NCI-H187 (cell line): ENCODE measurements around the gene CSRP1.
"Not testable (repeated sequence)": the region's sequence is repeated elsewhere in the genome, so short reads cannot be mapped to it uniquely, and the experiment has no call there.

Source experiments
- DNase-seq, 2 experiments: peaks; one replicate each; lab custom pipeline; 2025; lab: John Stamatoyannopoulos, UW

CSRP1 gene

GRCh38 chr1:201537891-201538611, 31.1 kb upstream of the CSRP1 start:
- no peak for DNase-seq

GRCh38 chr1:201537467-201537866, 30.5 kb upstream of the CSRP1 start:
- DNase-seq = no peak

GRCh38 chr1:201537028-201537427, 30.1 kb upstream of the CSRP1 start:
- no peak for DNase-seq

- DNase-seq = no peak
Measured at GRCh38 chr1:201536558-201536957, 29.6 kb upstream of the CSRP1 start.

- DNase-seq = no peak
Measured at GRCh38 chr1:201535919-201536245, 29.0 kb upstream of the CSRP1 start.

GRCh38 chr1:201535046-201535918, 28.4 kb upstream of the CSRP1 start:
- no peak for DNase-seq

DNA sequence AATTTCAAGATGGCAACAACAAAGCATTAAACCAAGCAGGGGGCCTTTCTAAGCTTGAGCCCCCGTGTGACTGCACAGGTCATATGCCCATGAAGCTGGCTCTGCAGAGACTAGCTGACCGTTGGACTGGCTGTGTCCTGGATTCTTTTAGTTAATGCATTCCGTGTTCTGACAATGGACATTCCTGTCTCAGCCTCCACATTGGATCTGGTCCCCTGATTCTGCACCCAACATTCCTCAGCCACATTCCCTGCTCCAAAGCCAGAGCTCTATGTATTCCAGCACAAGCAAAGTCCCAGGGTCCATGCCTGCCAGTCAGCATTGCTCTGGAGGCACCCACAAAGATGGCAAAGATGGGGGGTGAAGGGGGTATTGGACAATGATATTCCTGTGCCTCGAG, 26.9 kb upstream of the CSRP1 start:
- DNase-seq = no peak

GRCh38 chr1:201531551-201532425, 24.9 kb upstream of the CSRP1 start:
- DNase-seq = peak in 1 of 2 experiments; percentile 50

GRCh38 chr1:201530741-201531531, 24.0 kb upstream of the CSRP1 start:
- peak in 1 of 2 experiments; percentile 51 for DNase-seq

DNA sequence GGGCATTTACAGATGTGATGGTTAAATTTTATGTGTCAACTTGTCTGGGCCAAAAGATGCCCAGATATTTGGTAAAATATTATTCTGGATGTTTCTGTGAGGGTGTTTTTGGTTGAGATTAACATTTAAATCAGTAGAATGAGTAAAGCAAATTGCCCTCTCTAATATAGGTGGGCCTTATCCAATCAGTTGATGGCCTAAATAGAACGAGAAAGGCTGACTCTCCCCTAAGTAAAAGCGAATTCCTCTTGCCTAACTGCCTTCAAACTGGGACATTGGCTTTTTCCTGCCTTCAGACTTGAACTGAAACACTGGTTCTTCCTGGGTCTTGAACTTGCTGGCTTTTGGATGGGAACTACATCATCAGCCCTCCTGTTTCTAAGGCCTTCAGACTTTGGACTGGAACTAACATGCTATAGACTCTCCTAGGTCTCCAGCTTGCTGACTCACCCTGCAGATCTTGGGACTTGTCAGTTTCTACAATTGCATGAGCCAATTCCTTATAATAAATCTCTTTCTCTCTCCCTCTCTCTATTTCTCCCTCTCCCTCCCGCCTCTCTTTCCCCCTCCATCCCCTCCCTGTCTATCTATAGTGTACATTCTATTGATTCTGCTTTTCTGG, 21.8 kb upstream of the CSRP1 start:
- DNase-seq = no peak

GRCh38 chr1:201527879-201528278, 21.0 kb upstream of the CSRP1 start:
- DNase-seq = no peak

GRCh38 chr1:201525193-201525778, 18.4 kb upstream of the CSRP1 start:
- no peak for DNase-seq

DNA sequence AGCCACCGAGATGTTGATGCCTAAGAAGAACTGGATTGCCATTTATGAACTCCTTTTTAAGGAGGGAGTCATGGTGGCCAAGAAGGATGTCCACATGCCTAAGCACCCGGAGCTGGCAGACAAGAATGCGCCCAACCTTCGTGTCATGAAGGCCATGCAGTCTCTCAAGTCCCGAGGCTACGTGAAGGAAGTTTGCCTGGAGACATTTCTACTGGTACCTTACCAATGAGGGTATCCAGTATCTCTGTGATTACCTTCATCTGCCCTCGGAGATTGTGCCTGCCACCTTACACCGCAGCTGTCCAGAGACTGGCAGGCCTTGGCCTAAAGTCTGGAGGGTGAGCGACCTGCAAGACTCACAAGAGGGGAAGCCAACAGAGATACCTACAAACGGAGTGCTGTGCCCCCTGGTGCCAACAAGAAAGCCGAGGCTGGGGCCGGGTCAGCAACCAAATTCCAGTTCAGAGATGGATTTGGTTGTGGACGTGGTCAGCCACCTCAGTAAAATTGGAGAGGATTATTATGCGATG, 13.2 kb upstream of the CSRP1 start:
- DNase-seq = not testable (repeated sequence)

GRCh38 chr1:201518071-201518470, 11.1 kb upstream of the CSRP1 start:
- DNase-seq = no peak

DNA sequence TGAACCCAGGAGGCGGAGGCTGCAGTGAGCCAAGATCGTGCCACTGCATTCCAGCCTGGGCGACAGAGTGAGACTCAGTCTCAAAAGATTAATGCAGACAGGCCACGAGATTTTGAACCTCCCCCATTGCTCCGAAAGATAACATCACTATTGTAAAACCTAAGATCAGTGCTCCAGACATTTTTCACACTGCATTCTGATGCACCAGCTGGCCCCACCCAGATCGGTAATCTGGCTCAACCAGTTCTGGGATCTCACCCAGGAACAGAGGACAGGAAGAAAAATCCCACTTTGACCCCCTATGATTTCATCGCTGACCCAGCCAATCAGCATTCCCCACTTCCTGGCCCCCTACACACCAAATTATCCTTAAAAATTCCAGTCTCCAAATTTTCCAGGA, 10.7 kb upstream of the CSRP1 start:
- DNase-seq = no peak

DNA sequence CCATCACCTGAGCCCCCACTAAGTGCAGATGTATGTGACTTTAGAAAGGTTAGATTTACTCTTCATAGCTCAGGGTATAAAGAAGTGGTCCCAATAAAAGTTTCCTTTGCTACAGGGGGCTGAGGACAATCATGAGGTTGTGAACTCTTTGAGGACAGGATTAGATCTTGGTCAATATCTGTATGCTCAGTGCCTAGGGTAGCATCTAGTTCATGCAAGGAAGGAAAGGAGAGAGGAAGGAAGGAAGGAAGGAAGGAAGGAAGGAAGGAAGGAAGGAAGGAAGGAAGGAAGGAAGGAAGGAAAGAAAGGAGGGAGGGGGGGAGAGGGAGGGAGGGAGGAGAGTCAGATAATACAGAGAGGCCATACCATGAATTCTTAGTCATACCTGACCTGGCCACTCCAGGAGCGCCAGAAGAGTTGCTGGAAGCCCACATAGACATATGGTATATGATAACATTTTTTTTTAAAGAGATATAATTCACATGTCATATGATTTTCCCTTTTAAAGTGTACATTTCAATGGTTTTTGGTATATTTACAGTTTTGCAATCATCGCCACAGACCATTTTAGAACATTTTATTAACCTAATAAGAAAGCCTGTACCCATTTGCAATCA, 9.7 kb upstream of the CSRP1 start:
- DNase-seq = no peak

DNA sequence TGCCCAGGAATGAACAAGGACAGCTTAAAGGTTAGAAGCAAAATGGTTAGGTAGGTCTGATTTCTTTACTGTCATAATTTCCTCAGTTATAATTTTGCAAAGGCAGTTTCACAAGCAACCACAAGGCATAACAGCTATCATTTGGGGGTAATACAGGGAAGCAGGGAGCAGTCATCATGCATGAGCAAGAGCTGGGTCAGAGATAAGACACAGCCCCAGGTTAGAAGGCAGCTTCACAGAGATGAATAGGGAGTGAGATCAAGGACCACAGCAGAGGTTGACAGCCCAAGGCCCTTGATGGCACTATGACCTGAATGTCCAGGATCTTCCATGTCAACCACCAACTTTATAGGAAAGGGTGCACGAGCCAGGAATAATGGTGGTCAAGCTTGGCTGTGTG, 9.0 kb upstream of the CSRP1 start:
- DNase-seq = no peak

DNA sequence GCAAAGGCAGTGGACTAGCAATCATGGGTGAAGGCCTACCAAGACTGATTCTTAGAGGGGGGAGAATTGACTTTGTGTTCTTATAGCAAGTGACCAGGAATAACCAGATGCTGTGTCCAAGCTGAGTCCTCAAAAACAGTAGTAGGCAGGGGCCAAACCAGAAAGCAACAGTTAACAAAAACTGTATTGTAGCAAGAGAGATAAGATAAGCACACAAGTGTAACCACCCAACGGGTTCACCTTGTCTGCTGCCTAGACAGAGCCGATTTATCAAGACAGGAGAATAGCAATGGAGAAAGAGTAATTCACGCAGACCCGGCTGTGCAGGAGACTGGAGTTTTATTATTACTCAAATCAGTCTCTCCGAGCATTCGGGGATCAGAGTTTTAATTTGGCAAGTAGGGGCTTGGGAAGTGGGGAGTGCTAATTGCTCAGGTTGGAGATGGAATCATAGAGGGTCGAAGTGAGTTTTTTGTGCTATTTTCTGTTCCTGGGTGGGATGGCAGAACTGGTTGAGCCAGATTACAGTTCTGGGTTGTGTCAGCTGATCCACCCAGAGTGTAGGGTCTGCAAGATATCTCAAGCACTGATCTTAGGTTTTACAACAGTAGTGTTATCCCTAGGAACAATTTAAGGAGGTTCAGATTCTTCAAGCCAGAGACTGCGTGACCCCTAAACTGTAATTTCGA, 8.3 kb upstream of the CSRP1 start:
- no peak for DNase-seq

DNA sequence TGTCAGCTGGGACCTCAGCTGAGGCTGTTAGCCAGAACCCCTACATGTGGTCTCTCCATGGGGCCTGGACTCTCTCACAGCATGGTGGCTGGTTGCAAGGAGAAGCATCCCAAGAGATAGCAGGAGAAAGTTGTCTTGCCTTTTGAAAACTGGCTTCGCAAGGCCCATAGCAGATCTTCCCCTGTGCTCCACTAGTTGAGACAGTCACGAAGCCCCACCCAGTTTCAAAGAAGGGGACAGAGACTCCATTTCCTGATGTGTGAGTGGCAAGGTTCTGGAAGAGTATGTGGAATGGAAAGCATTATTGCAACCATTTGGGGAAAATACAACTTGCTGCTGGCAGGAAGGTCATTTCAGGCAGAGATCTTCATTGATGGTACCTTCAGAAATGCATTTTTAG, 7.5 kb upstream of the CSRP1 start:
- DNase-seq = no peak
